GM18499 (cell line): ENCODE results near the gene RBSN.
A peak's percentile ranks its signal among the peaks of the same experiment; 100 is the strongest.
"Not testable (repeated sequence)": the region's sequence is repeated elsewhere in the genome, so short reads cannot be mapped to it uniquely, and the experiment has no call there.

Experiments
- ATAC-seq: cut with Tn5 transposase; IDR thresholded peaks from one replicate; pipeline ENCODE4 v1.9.1; 2021; ENCODE audit warnings: moderate number of reproducible peaks; ENCODE audit not compliant: insufficient read depth, unreplicated experiment

RBSN gene

DNA sequence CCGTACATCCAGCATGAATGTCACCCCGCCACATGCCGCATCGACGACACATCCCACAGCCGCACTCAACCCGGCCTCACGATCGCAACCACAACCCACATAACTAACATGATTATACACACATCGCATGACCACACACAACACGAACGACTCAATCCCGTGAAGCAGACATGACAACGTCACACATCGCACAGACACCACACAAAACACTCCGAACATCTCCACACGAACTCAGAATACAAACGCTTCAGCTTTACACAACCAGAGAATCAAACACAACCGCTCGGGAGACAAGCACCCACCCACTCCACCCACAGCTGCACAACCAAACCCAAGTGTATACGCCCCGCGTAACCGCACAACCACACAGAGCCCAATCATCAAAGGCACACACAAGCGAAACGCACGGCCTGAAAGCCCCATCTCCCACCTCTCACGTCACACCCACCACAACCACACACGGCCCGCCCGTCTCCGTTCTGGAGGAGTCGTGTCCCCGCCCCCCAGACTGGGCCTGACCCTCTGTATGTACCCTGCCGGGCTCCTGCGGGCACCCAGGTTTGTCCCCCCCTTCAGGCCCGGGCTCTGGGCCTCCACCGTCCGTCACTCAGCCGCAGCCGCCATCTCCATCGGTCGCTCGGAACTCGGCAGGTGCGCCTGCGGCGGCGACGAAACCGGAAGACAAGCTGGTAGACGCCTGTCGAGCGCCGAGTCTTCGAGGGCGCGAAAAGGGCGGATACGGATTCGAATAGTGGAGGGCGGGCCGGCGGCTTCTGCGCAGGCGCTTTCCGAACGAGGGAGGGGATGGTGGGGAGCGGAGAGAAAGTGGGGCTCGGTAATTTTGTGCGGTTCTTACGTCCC lies at the start of gene RBSN:
Gene RBSN, minus strand, starts transcription at position 646 of the 861 bp plus-strand sequence. CDS start 3,028 bp downstream, outside the sequence.
- ATAC-seq: peak; percentile 66

DNA sequence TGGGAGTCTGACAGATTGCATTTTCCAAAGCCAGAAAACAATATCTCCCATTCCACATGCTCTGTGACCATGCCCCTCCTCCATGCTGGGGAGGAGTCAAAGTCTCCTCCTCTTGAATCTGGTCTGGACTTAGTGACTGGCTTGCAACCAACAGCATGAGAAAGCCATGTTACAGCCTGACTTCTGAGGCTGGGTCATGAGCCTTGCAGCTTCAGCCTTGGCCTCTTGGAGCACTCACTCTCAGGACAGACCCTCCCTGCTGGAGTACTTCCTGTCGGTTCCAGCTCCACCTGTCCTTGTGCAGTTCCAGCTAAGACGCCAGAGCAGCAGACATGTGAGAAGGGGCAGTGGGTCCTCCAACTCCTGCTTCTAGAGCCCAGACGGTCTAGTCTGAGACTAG lies 49.7 kb upstream of the RBSN start:
- no peak for ATAC-seq

DNA sequence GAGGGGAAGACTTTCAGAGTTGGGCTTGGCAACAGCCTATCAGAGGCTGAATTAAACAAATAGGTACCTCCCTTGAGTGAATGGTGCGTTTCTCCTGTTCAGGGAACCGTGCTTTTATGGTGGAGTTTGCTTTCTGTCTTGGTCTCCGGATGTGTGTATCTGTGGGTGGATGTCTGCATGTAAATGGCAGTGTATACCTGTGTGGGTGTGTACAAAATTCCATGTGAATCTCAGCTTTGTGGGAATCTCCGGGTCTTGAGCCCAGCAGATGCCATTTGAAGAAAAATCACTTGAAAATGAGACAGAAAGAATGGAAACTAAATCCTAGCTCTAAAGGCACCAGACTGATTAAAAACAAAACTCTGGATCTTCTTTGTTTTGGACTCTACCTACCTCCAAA lies 37.9 kb upstream of the RBSN start:
- not testable (repeated sequence) for ATAC-seq

DNA sequence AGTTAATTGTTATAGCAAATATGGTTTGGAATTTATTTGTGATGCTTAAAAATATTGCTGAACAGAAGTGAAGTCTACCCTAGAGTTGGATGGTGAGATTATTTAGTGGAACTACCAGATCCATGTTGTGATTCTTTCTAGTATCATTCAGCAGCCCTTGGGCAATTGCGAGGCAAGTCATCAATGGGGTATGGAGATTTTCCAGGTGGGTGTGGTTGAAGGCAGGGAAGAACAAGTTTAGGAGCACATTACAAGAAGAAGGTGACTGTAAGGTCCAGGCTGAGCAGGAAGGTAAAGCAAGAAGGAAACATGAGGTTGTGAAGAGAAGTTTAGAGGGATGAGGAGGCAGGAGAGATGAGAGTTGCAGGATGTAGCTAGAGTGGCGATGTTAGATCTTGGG lies 36.0 kb upstream of the RBSN start:
- not testable (repeated sequence) for ATAC-seq

DNA sequence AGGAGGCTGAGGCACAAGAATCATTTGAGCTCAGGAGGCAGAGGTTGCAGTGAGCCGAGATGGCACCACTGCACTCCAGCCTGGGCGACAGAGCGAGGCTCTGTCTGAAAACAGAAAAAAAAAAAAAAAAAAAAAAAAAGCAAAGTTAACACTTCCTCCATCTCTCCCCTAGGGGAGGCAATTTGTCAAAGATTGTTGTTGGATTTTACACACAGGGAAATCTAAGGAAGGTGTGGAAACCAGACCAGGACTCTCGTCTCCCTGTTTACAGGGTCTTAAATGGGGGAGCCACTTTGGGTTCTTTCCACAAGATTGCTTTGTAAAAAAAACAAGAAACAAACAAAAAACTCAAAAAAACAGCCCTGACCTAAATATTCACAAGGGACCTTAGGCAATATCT lies 29.5 kb upstream of the RBSN start:
- ATAC-seq: not testable (repeated sequence)

DNA sequence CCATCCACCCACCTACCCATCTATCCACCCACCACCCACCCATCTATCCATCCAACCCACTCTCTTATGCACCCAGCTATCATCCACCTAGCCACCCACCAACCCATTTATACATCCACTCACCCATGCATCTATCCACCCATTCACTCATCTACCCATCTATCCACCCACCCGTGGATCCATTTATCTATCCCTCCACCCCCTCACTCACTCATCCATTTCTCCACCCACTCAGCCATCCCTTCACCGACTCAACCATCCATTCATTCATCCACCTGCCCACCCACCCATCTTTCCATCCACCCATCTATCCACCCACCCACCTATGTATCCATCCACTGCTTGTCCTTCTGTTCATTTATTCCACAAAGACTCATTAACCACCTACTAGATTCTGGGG lies 28.0 kb upstream of the RBSN start:
- not testable (repeated sequence) for ATAC-seq

DNA sequence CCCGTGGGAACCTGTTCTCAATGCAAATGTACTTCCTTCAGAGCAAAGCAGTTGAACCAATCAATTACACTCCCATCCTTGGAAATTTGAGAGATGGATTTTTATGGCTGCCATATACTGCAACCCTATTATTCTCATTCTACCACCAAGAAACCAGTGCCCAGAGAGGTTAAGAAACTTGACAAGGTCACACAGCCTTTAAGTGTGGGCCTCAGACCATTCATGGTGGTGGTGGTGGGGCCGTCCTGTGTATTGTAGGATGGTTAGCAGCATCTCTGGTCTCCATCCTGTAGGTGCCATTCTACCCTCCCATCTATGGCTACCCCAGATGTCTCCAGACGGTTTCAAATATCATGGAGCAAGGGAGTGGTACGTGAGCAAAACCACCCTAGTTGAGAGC lies 23.4 kb upstream of the RBSN start:
- no peak for ATAC-seq

- ATAC-seq: no peak
Measured at GRCh38 chr3:15121936-15122335, 23.0 kb upstream of the RBSN start.

GRCh38 chr3:15120986-15121385 lies 22.0 kb upstream of the RBSN start:
- no peak for ATAC-seq

GRCh38 chr3:15117011-15117410 lies 18.1 kb upstream of the RBSN start:
- ATAC-seq: no peak

DNA sequence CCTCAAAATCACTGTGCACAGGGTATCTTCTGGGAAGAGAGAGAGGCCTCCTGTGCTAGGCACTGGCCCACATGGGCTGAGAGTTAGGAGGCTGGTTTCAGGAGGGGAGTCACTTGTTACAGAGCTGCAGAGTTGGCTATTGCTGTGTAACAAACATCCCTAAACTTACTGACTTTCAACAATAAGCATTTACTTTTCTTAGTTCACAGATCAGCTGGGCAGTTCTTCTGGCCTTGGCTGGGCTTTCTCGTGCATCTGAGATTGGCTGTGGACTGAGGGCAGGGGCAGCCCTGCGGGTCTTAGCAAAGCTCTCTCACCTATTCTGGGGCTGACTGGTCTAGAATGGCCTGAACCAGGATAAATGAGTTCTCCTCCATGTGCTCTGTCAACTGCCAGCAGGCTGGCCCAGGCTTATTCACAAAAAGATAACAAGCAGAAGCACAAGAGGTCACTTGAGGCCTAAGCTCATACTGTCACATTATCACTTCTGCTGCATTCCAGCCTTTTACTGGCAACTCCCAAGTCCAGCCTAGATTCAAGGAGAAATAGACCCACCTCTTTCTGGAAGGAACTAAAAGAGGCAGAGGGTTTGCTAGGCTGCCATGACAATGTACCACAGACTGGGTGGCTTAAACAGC lies 17.2 kb upstream of the RBSN start:
- no peak for ATAC-seq

- no peak for ATAC-seq
Measured at GRCh38 chr3:15114466-15115358, 15.8 kb upstream of the RBSN start.

DNA sequence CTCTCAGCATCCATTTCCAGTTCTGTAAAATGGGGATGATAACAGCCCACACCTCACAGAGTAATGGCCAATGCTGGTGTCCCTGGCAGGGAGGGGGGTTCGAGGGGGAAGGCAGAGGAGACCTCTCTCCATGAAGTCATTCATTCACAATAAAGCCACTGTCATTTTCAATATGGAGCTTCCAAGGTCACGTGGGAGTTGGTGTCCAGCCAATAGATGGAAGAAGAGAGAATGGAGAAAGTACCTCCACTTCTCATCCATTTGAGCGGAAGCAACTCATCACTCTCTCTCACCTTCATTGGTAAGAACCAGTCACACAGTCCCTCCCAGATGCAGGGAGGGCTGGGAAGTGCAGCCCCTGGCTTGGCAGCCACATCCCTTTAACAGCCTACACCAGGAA lies 14.9 kb upstream of the RBSN start:
- ATAC-seq: no peak

DNA sequence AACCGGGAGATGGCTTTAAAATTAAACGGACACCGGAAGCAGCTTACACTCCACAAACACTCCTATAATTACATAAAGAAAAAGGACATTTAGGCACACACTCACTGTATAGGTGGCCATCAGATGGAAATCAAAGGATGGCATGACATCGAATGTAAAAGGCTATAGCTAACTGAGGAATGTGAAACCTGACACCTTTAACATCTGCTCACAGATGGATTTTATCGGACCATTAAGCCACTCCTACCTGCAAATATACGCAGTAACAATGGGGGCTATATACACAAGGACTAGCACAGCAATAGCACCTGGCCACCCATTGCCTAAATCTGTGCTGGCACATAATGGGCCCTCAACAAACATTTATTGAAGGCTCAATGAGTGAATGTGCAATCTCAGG lies 14.5 kb upstream of the RBSN start:
- no peak for ATAC-seq

GRCh38 chr3:15112011-15112410 lies 13.1 kb upstream of the RBSN start:
- ATAC-seq: no peak

GRCh38 chr3:15110206-15110605 lies 11.3 kb upstream of the RBSN start:
- ATAC-seq: no peak

- no peak for ATAC-seq
Measured at GRCh38 chr3:15108869-15109268, 9.9 kb upstream of the RBSN start.

DNA sequence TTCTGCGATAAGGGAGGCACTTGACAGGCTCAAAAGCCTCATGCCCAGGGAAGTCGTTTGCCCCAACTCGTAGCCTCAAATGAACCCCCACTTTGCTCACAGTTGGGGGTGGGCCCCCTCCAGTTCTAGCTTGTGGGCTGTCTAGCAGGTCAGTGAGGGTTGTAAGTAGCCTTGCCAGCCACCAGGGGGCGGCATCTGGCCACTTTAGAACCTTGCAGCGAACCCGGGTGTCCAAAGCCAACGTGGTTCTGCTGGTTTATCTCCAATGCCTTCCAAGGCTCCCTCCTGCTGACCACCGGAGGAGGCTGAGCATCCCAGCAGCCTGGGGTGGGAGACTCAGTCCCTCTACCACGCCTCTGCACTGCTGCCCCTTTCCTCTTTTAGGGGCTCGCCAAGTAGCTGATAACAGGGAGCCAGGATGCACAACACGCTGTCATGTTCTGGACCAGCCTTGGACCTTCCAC lies 9.2 kb upstream of the RBSN start:
- no peak for ATAC-seq

DNA sequence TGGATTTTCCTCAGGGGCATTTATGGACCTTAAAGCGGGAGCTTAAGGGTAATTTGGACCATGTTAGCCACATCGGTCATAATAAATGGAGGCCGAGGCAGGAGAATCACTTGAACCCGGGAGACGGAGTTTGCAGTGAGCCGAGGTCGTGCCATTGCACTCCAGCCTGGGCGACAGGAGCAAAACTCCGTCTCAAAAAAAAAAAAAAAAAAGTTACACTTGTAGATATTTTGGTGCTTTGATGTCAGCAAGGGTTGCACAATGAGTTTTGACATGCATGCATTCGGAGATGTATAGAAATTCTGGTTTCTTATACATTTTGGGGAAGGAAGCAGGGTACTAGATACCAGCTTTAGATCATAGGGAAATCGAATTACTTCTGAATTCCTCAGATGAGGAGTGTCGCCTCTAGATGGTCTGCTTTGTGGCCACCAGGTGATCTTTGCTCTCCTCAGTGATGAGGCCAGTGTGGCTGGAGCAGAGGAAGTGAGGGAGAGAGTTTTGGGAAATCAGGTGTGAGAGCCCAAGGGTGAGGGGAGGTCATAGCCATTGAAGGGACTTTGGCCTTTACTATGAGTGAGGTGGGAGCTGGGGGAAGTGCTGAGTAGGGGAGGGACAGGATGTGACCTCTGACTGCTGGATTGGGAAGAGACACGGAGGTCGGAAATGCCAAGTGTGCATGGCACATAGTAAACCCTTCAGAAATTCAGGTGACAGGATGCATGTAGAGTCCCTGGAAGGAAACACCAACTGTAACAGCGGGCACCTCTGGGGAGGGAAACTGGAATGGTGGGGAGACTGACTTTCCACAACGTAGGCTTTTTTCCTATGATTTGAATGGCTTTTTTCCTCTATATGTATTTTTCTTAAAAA lies 8.4 kb upstream of the RBSN start:
- ATAC-seq: no peak

DNA sequence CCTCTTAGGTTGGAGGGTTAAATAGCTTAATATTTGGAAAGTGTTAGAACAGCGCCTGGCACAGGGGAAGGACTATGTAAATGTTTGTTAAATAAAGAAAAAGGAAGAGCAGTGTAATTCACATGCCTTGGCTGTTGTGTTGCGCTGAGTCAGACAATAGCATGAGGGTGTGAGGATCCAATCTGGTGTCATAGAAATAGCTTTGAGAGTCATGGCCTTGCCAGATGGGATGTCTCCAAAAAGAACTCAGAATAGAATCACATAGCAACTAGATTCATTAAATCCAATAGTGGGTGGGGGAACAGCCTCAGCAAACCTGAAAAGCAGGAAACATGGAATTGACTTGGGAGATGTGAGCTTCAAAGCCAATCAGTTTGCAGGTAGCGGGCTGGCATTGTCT lies 3.9 kb upstream of the RBSN start:
- no peak for ATAC-seq
